Measurements from ENCODE around the gene RARS1.

Gene RARS1

DNA sequence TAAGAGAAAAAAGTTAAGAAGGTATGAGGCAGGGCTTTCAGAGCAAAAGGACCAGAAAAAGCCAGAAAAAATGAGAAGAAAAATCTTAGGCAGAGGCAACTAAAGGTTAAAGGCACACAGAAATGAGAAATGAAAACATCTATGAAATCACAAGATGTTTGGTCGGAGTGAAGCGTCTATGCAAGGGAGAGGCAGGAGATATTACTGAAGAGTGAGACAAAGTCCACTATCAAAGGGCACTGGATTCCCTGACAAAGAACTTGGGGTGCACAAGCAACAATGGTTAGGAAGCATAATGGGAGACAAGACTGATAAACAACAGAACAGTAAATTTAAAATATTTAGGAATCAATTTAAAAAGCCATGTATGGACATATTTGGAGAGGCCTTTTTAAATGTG lies 76.0 kb downstream of the RARS1 start:
- no peak for DNase-seq (ENCODE audit: low read depth)

GRCh38 chr5:168563959-168564358 lies 77.7 kb downstream of the RARS1 start:
- DNase-seq (ENCODE audit: low read depth), result no peak

DNA sequence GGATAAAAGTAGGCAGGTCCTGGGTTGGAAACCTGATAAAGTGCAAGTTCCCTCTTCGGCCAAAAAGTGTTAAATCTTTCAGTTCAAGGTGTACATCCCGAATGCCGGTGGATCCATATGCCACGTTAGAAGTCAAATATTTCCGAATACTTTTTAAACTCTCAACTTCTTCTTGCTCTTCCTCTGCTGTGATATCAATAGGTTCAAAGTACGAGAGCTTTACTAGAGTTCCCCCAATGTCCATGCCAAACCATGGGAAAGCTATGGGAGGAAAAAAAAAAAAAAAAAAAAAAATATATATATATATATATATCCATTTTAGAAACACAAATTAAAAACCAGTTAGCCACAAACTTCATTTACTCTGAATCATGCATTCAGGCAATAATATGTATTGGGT lies 82.5 kb downstream of the RARS1 start:
- DNase-seq (ENCODE audit: low read depth), result no peak
